ENCODE data around the gene SEC61A1.
A peak's percentile ranks its signal among the peaks of the same experiment; 100 is the strongest.

The SEC61A1 gene

DNA sequence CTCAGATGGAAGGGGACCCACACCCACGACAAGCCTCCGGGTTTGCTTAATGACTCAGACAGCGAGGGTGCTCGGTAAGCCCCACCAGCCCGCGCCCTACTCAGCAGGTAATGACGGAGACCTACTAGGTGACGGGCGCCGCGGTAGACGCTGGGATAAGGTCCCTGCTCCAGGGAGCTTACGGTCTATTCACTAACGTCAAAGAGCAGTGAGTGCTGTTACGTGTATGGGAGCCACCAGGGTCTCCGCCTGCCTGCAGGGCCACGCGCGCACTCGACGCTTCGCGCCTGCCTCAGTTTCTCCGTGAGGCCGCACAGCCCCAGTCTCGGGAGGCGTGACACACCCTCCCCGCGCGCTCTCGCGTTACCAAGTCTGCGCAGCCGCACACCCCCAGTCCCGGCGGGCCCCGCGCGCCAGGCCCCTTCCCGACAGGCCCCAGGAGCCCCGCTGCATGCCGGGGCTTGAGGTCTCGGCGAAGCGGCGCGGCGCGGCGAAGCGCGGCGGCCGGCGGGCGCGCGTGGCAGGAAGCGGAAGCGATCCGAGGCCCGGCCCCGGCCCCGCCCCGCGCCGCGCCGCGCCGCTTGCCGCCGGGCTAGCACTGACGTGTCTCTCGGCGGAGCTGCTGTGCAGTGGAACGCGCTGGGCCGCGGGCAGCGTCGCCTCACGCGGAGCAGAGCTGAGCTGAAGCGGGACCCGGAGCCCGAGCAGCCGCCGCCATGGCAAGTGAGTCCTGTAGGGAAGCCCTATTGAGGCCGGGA, at the start of gene SEC61A1:
Gene SEC61A1 (plus strand): TSS at position 601 of the 758 bp plus-strand sequence. CDS start 116 bp downstream, at position 717.
- FAIRE-seq, result no peak

DNA sequence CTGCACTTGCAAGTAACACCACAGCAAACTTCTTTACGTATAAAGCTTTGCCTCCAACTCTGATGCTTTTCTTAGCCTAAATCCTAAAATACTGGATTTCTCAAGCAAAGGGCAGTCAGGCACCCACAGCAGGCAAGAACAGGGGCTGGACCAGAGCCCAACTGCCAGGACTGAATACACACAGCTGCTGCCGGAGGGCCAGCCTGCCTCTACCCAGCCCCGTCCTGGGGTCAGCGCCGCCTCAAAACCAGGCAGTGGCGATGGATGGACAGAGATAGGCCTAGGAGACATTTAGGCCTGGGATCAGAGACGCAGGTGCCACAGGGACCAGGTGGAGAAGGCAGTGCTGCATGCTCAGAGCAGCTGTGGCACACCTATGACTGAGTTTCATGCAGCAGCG, 47.6 kb upstream of the SEC61A1 start:
- FAIRE-seq, result no peak

DNA sequence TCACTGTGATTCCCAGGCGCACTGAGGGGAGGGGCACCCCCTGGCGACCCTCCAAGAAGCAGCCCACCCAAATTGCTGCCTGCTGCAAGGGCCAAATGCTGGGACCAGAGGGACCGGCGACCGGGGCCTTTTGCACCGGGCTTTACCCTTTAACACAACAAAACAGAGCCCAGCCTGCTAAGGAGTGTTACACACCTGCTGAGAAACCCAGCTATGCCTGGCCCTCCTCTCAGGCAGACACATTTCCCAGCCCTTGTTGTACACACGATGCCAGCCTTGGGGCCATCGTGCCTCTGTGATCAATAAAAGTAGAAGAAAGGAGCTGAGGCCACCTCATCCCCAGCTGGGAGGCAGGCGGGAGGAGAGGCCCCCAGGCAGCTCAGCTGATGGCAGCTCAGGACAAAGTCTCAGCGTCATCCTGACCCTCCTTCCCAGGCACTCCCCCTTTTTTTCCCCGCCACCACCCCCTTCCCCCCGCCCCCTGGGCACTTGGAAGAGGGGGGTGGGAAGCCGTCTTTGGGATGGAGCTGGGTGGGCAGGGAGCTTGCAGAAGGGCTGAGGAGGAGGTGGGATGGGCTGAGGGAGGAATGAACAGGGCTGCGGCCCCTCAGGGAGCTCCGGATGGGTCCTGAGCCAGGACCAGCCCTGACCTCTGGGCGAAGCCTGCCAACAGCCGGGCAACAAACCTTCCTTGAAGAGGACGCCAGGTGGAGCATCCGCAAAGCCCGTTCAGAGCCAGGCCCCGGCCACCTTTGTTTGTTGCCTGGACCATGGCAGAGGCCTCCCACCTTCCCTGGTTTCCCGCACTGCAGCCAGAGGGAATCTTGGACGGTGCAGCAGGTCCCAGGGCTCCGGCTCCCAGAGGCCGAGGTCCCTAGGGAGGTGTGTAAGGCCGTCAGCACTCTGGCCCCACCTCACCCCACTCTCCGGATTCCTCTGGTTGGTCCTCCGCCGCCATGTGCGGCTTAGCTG, 45.9 kb upstream of the SEC61A1 start:
- FAIRE-seq, result no peak

DNA sequence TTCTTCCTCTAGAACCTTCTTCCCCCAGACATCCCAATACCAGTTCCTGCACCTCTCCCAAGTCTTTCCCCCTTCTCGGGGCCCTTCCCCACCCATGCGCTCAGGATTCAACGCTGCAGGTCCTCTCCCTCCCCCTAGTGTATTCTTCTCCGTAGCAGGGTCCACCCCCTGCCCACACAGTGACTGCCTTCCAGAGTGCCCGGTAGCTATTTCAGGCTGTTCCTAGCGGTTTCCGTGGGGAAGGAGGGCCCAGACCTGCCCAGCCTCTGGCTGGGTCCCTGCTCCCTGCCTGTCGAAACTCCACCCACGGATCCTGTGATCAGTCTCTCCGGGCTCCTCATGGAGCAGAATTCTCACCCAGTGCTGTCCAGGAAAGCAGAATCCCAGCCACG, 45.2 kb upstream of the SEC61A1 start:
- FAIRE-seq, result no peak

DNA sequence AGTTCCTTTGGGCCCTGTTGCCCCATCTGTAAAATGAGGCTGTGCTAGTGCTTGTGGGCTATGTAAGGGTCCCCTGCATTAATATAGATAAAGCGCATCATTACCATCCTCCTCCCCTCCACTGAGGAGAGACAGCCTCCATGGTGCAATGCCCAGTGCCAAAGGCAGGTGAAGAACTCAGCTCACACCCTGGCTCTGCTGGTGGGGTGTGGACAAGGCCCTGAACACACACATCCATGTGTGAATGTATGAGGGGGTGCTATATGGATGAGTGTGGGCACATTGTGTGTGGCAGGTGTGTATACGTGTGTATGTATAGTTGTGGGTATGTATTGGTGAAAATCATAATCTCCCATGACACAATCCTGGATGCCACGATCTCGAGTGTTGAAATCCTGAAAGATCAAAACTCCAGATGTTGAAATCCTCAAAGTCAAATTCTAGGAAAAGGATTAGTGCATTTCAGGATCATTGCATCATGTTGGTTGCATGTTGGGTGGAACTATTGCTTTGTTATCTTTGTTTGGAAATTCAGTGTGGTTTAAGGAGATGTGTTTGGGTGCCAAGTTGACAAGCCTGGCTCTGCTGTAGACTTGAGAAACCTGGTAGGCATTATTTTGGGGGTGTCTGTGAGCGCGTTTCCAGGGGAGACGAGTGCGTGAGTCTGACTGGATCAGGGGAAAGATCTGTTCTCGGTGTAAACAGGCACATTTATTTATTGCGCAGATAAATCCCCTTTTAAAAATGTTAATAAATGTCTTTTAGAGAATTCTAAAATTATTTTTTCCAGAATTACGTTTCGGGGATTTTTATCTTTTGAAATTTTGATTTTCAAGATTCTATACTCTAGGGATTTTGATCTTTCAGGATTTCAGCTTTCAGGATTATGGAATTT, 42.0 kb upstream of the SEC61A1 start:
- no peak for FAIRE-seq

DNA sequence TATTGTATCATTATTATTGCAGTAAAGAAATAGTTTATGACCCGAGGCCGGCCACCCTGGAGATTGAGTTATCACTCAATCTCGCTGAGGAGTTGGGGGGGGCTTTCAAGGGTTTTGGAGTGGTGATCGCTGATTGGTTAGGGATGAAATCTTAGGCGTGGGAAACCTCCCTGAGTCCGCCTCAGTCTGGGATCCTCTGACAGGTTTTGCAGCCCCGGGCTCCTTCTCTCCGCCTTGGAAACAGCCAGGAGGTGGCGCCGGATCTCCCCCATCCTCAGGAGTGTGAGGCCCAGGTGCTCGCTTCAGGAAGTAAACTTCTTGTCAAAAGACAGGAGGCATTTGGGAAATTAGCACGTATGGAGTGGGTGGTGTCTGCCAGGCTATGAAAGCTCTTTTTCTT, 41.1 kb upstream of the SEC61A1 start:
- FAIRE-seq, result no peak

DNA sequence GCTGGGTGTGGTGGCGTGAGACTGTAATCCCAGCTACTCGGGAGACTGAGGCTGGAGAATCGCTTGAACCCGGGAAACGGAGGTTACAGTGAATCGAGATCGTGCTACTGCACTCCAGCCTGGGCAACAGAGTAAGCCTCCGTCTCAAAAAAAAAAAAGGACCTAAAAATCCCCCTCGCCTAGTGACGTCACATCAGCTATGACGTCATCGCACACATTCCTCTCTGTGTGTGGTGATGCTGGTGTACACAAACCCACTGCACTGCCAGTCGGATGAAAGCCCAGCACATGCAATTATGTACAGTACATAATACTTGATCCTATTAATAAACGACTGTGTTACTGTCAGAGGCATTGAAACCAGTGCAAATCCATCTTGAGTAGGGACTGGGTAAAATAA, 40.2 kb upstream of the SEC61A1 start:
- no peak for FAIRE-seq

DNA sequence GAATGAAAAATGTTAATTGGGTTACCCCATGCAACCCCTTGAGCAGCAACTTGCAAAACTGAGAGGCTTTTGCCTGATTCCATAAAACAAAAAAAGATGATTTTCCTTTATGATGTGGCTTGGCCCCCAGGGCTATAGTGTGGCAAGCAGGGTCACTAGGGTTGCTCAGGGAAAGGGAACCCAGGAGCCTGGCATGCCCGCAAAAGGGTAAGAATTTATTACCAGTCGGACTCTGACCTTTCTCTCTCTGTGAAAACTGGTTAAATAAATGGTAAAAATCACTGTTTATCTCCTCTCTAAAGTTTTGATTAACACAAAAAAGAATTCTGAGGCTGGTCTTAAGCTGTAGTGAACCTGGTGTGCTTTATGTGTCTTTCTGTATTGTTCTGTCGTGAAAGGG, 37.7 kb upstream of the SEC61A1 start:
- no peak for FAIRE-seq

DNA sequence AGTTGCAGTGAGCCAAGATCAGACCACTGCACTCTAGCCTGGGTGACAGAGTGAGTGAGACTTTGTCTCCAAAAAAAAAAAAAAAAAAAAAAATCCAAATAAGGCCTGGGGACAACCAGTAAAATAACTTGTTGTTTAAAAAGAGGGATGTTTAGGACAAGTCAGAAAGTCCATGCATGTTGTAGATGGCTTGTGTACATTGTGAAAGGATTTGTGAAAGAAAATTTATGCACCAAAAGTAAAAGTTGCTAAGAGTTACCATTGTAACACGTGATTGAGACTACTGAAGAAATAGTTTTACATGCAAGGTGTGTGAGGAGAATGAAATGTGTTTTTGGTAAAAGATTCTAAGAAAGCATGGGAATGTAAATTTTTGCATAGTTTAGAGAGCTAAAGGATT, 35.7 kb upstream of the SEC61A1 start:
- FAIRE-seq, result no peak

DNA sequence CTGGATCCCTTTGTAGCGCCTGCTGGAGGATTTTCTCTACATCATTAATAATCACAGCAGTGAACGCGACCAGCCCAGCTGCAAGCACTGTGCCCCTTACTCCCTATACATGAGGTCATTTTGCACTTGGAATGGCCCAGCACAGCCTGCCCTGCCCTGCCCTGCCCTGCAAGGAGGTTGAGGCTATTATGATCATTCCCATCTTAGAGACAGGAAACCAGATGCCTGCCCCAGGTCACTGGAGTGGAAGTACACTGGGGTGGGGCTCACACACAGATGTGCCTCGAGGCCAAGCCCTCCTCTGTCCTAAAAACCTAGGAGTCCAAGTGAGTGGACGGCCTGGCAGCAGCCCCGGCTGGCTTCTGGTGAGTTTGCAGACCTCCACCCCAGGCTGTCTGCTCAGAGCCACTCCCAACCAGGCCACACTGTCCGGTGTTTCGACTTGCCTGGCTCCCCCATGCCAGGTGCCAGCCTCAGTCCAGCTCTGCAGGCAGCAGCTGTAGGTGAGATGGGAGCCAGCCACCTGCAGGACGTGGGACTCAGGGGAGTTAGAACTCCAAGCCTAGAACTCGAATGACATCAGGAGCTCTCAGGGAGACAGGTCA, 30.4 kb upstream of the SEC61A1 start:
- no peak for FAIRE-seq

DNA sequence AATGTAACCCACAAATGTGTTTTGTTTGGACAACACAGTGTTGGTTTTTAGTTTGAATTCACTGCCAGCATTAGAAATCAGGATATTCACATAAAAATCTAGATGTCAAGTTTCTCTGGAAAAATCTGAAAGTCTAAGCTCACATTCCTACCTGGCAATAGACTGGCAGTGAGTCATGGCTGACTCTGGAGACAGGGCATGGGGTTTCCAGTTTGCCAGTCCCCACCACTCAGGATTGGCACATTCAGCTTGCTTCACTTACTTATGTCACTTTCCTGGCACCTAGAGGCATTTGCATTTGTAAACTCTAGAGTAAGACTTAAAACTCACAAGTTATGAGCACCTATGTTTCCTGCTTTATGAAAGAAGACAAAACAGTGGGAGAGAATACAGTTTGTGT, 19.1 kb upstream of the SEC61A1 start:
- FAIRE-seq, result no peak

DNA sequence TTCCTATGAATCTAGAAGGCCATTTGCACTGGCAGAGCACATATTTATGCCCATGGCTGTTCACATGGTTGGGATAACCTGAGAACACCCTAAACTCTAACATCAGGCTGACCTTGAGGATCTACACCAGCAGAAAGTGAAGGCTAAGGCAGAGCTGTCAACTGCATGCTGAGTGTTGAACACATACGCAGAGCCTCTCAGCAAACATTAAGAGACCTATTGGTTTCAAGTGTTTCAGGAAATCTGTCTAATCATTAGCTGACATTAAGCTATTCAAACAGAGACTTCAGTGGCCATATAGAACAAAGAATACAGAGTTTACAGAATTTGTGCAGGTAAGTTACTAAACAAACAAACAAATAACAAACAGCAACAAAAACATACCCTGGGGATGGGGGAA, 16.1 kb upstream of the SEC61A1 start:
- FAIRE-seq, result peak; percentile 21

DNA sequence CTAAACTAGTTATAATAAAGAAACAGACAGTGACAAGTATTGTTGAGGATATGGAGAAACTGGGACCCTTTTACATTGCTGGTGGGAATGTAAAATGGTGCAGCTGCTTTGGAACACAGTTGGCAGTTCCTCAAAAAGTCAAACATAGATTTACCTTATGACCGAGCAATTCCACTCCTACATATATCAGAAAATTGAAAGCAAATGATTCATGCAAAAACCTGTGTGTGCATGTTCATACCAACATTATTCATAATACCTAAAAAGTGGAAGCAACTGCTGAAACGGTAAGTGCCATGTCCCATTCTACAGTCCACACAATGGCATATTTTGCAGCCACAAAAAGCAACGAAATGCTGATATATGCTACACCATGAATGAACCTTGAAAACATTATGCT, 12.2 kb upstream of the SEC61A1 start:
- FAIRE-seq, result no peak

DNA sequence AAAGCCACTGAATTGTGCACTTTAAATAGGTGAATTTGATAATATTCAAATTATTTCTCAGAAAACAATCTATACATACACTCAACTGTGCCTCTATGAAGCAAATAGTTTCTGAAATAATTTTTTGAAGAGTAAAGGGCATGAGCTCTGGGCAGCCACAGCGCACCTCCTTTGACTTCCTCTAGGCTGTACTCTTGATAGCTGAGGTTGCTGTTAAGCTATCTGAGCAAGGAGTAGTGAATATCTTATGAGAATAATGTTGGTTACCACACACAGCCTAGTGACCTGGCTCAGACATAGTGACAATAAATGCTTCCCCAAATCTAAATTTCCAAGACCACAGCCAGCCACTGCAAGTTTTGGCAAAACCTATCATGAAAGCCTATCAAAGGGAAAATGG, 11.6 kb upstream of the SEC61A1 start:
- no peak for FAIRE-seq

DNA sequence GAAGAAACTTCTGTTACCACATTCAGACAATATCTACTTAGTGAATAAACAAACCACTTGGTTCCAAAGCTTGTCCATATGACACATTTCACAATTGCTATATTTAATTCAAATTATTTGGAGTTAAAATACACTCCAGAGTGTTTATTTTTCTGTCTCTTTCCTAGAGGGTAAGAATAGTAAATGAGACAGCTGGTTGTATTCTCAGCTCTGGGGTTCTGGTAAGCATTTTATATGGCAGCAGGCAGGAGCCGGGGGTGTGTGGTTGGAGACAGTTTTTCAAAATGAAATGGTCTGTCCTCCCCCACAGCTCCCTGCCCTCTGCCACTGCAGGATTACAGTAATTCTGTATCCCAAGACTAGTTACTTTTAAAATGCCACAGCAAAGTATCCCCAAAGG, 10.9 kb upstream of the SEC61A1 start:
- no peak for FAIRE-seq

DNA sequence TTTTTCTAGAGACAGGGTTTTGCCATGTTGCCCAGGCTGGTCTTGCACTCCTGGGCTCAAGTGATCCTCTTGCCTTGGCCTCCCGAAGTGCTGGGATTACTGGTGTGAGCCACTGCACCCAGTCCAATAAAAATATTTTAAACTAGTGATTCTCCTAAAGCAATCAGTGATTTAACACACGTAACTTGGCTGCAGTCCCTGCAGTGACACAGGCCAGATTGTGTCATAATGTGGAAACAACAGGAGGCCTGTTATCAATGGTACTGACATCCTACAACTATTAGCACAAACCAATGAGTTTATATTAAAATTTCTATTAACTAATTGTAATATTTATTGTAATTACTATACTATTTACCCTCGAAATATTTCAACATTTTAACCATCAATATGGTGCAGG, 1.6 kb upstream of the SEC61A1 start:
- FAIRE-seq, result no peak

DNA sequence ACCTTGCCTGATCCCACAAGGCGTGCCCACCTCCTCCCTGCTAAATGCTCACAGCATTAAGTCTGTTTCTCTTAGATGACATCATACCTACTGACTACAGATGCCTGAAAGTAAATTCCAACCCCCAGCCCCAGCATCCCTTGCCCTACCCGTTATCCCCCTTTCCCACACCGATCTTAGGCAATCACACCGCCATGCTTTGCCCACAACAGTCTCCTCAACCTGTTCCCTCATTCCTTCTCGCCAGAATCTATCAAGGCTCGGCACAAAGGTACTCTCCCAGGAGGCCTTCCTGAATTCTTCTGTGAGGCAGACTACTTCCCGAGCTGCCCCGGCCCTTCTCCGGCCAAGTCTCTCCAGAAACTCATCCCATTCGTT, 789 bp upstream of the SEC61A1 start:
- FAIRE-seq, result no peak

DNA sequence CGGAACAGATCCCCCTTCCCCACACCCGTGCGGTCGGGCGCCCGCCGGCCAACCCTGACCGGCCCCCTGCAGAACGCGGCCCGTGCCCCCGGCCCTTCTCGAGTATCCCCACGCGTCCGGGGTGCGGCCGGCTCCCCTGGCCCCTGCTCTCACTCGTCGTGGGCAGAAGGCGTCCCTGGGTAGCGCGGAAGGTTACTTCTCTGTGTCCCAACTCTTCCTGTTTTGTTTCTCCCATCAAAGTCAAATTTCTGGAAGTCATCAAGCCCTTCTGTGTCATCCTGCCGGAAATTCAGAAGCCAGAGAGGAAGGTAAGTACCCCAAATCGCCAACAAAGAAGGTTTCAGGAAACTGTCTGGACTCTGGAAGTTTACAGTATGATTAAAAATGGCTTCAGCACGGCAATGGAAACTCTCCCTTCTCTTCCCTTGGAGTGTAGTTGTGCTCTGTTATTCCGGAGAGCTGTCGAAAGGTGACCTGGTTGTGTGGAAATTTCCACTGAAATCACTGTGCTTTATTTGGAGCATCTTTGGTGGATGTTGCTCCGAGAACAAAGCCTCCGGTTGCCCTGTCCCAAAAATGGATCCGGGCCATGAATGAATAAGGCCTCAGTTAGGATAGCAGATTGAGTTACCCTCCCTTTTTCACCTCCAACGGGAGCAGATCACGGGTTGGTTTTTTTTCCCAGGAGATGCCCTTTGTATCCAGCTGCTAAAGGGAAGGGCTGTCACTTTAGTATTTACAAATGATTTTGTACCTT, 536 bp downstream of the SEC61A1 start:
- no peak for FAIRE-seq

DNA sequence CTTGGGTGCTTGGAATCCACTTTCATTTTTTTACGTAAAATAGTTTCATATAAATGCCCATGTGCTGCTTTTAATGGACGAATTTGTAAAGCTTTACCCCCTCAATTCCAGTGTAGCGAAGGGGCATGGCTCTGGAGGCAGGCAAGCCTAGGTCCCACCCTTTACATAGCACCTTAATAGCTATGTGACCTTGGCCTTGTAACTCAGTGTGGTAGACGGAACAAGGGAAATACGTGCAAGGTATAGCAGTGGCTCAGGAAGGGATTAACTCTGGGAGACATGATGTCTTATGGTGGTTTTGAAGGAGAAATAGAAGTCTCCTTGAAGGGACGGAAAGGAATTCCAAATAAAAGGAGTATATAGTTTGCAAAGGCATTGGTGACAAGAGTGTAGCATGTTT, 1.4 kb downstream of the SEC61A1 start:
- FAIRE-seq, result no peak

DNA sequence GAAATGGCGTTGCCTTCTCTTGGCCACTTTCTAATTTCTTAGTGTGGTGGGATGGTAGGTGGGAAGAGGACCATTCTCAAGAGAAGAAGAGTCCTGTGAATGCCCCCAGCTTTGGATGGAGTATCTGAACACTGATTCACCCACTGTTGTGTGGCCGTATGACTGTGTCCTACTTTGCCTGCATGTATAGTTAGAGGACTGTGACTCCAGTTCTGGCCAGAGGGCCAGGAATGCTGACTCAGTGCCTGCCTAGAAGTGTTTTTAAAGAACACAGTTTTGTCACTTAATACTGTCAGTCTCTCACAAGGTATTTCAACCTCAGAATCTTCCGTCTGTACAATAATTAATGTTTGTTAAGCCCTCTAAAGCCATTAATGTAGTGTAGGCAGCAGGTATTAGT, 2.1 kb downstream of the SEC61A1 start:
- no peak for FAIRE-seq

DNA sequence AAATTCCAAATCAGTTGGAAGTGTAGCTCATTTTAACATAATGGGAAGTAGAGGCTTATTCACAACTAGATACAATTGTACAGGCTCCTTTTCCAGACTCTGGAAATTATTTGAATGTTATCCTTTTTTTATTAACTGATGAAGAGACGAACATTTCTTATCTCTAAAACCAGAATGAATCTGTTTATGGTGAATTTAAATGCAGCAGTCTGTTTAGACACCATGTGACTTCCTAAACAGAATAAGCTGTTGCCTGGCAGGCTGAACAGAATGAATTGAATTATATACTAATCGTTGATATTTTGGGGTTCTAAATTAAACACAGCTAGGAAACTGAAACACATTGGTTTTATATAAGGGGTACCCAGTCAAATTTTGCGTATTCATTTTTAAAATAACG, 4.0 kb downstream of the SEC61A1 start:
- FAIRE-seq, result no peak

All from islet of Langerhans (tissue), 1 donor.